ENCODE data around the gene NRG2.

DNA sequence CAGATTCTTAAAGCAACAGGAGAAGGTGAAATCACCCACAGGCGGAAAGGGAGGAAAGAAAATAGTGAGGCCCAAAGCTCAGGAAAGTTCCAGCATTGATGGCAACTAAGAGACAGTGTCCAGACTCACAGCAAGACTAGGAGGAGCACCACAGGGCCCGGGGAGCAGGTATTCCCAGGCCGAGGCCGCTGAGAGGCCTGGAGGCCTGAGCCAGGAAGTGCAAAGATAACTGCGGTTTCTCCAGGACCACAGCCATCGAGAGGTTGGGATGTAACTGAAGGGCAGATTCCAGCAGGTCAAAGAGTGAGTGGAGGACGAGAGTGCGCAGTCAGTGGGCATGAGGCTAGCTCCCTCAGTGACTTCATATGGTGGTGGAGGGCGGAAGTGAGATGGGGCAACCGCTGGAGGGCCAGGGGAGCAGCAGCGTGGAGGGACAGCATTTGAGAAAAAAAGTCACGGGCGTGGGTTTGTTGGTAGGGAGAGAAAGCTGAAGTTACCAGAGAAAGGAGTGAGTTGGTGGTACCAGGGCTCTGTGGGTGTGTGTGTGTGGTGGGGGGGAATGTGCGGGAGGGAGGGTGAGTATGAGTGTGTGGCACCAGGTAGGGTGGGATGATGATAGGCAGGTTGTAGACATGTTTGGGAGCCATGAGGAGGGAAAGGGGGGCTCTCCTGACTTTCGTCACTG is 157.8 kb downstream of the NRG2 start:
- no peak for TF ChIP-seq SIN3A (IDR thresholded peaks at IDR 0.05; ENCODE audit: borderline replicate concordance, insufficient read depth, low read length)
- TF ChIP-seq POLR2AphosphoS5 (IDR thresholded peaks at IDR 0.05; ENCODE audit: low read depth, low read length), result no peak
- TF ChIP-seq, protein P1, sequence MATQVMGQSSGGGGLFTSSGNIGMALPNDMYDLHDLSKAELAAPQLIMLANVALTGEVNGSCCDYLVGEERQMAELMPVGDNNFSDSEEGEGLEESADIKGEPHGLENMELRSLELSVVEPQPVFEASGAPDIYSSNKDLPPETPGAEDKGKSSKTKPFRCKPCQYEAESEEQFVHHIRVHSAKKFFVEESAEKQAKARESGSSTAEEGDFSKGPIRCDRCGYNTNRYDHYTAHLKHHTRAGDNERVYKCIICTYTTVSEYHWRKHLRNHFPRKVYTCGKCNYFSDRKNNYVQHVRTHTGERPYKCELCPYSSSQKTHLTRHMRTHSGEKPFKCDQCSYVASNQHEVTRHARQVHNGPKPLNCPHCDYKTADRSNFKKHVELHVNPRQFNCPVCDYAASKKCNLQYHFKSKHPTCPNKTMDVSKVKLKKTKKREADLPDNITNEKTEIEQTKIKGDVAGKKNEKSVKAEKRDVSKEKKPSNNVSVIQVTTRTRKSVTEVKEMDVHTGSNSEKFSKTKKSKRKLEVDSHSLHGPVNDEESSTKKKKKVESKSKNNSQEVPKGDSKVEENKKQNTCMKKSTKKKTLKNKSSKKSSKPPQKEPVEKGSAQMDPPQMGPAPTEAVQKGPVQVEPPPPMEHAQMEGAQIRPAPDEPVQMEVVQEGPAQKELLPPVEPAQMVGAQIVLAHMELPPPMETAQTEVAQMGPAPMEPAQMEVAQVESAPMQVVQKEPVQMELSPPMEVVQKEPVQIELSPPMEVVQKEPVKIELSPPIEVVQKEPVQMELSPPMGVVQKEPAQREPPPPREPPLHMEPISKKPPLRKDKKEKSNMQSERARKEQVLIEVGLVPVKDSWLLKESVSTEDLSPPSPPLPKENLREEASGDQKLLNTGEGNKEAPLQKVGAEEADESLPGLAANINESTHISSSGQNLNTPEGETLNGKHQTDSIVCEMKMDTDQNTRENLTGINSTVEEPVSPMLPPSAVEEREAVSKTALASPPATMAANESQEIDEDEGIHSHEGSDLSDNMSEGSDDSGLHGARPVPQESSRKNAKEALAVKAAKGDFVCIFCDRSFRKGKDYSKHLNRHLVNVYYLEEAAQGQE (IDR thresholded peaks at IDR 0.05; ENCODE audit: insufficient read depth in 1 of 2, low read depth in 2 of 2, low read length in 2 of 2), result no peak
- no peak for TF ChIP-seq FOXP2 (optimal IDR thresholded peaks at IDR 0.05; ENCODE audit: borderline replicate concordance, extremely low read depth, extremely low read length, insufficient read depth)

Data from PFSK-1 (cell line).